ENCODE results near the gene TNS3.

TNS3 gene

GRCh38 chr7:47581438-47581803 lies 490 bp downstream of the TNS3 start:
- DNase-seq (ENCODE audit: low read depth), result no peak

- DNase-seq (ENCODE audit: low read depth), result no peak
Observed at GRCh38 chr7:47580811-47581331, 1.0 kb downstream of the TNS3 start.

GRCh38 chr7:47580175-47580706 lies 1.7 kb downstream of the TNS3 start:
- DNase-seq (ENCODE audit: low read depth), result no peak

- DNase-seq (ENCODE audit: low read depth), result no peak
Observed at GRCh38 chr7:47579458-47579857, 2.5 kb downstream of the TNS3 start.

GRCh38 chr7:47578579-47579270 lies 3.2 kb downstream of the TNS3 start:
- DNase-seq (ENCODE audit: low read depth), result peak; percentile 81

GRCh38 chr7:47577321-47577919 lies 4.5 kb downstream of the TNS3 start:
- no peak for DNase-seq (ENCODE audit: low read depth)

GRCh38 chr7:47576866-47577306 lies 5.0 kb downstream of the TNS3 start:
- DNase-seq (ENCODE audit: low read depth), result no peak

- DNase-seq (ENCODE audit: low read depth), result no peak
Observed at GRCh38 chr7:47576031-47576865, 5.7 kb downstream of the TNS3 start.

GRCh38 chr7:47574482-47575329 lies 7.2 kb downstream of the TNS3 start:
- DNase-seq (ENCODE audit: low read depth), result no peak

- DNase-seq (ENCODE audit: low read depth), result peak; percentile 95
Observed at GRCh38 chr7:47573758-47574481, 8.0 kb downstream of the TNS3 start.

- DNase-seq (ENCODE audit: low read depth), result no peak
Observed at GRCh38 chr7:47572939-47573757, 8.8 kb downstream of the TNS3 start.

- no peak for DNase-seq (ENCODE audit: low read depth)
Observed at GRCh38 chr7:47572094-47572445, 9.8 kb downstream of the TNS3 start.

- peak; percentile 87 for DNase-seq (ENCODE audit: low read depth)
Observed at GRCh38 chr7:47571331-47572093, 10.4 kb downstream of the TNS3 start.

- no peak for DNase-seq (ENCODE audit: low read depth)
Observed at GRCh38 chr7:47570649-47571050, 11.3 kb downstream of the TNS3 start.

GRCh38 chr7:47568547-47568946 lies 13.4 kb downstream of the TNS3 start:
- DNase-seq (ENCODE audit: low read depth), result no peak

GRCh38 chr7:47568056-47568455 lies 13.9 kb downstream of the TNS3 start:
- DNase-seq (ENCODE audit: low read depth), result no peak

GRCh38 chr7:47565640-47566250 lies 16.2 kb downstream of the TNS3 start:
- no peak for DNase-seq (ENCODE audit: low read depth)

- no peak for DNase-seq (ENCODE audit: low read depth)
Observed at GRCh38 chr7:47563521-47563920, 18.4 kb downstream of the TNS3 start.

Measured in GM04504 (cell line).